OCI-LY1 (cell line): ENCODE data around the gene EDN3.

Experiments used
- H2AFZ ChIP-seq: fragments of 200-600 bp; sonication (generic), shearing (Covaris generic); 2 replicates; pipeline ENCODE4 v1.6.0; 2014; ENCODE audit warnings: antibody characterized with exemption, mild to moderate bottlenecking, low read length
- H3F3A ChIP-seq: fragments of 200-600 bp; sonication (generic), shearing (Covaris generic); 2 replicates; pipeline ENCODE4 v1.6.0; 2014; ENCODE audit warnings: mild to moderate bottlenecking, antibody characterized with exemption, low read length, moderate library complexity; ENCODE audit not compliant: insufficient read depth
- H3K27ac ChIP-seq: fragments of 200-600 bp; sonication (generic); 2 replicates; pipeline ENCODE4 v1.5.1; 2014; ENCODE audit warnings: low read length, mixed run types, mild to moderate bottlenecking, low read depth; ENCODE audit not compliant: poor library complexity, severe bottlenecking
- H3K27me3 ChIP-seq: fragments of 200-600 bp; sonication (generic); 2 replicates; pipeline ENCODE4 v1.6.0; 2014; ENCODE audit warnings: antibody characterized with exemption, mild to moderate bottlenecking, low read length, moderate library complexity; ENCODE audit not compliant: insufficient read depth
- H3K36me3 ChIP-seq: fragments of 200-600 bp; sonication (generic); 2 replicates; pipeline ENCODE4 v1.6.1; 2014; ENCODE audit warnings: mild to moderate bottlenecking, antibody characterized with exemption, low read length, moderate library complexity, mixed read lengths; ENCODE audit not compliant: insufficient read depth
- H3K4me1 ChIP-seq: fragments of 200-600 bp; sonication (generic); 2 replicates; pipeline ENCODE4 v1.5.1; 2014; ENCODE audit warnings: mild to moderate bottlenecking, low read length, moderate library complexity; ENCODE audit not compliant: insufficient read depth, severe bottlenecking
- H3K4me2 ChIP-seq: fragments of 200-600 bp; sonication (generic), shearing (Covaris generic); 2 replicates; pipeline ENCODE4 v1.6.1; 2014; ENCODE audit warnings: low read length
- H3K4me3 ChIP-seq: fragments of 200-600 bp; sonication (generic); 2 replicates; pipeline ENCODE4 v1.5.1; 2014; ENCODE audit warnings: low read length, low read depth, mild to moderate bottlenecking, mixed read lengths; ENCODE audit not compliant: poor library complexity, severe bottlenecking
- H3K79me2 ChIP-seq: fragments of 200-600 bp; shearing (Covaris generic); 2 replicates; pipeline ENCODE4 v1.6.1; 2016; ENCODE audit warnings: mixed run types, low read length, mixed read lengths; ENCODE audit not compliant: insufficient read depth
- H3K9ac ChIP-seq: fragments of 200-600 bp; sonication (generic), shearing (Covaris generic); 2 replicates; pipeline ENCODE4 v1.6.1; 2014; ENCODE audit warnings: mild to moderate bottlenecking, low read length, mixed read lengths
- H3K9me2 ChIP-seq: fragments of 200-600 bp; sonication (generic), shearing (Covaris generic); 2 replicates; pipeline ENCODE4 v1.6.1; 2014; ENCODE audit warnings: low read depth, mild to moderate bottlenecking, low read length, mixed read lengths
- H3K9me3 ChIP-seq: fragments of 200-600 bp; shearing (Covaris generic); 2 replicates; pipeline ENCODE4 v1.6.1; 2014; ENCODE audit warnings: low read length, mixed read lengths
- H4K20me1 ChIP-seq: fragments of 200-600 bp; sonication (generic), shearing (Covaris generic); 2 replicates; pipeline ENCODE4 v1.6.0; 2016; ENCODE audit warnings: mild to moderate bottlenecking, low read length; ENCODE audit not compliant: insufficient read depth
- EZH2 ChIP-seq: fragments of 200-600 bp; sonication (generic), shearing (Covaris generic); IDR thresholded peaks from 2 replicates; pipeline ENCODE4 v1.8.0; 2017; ENCODE audit warnings: borderline replicate concordance, mixed run types, mild to moderate bottlenecking, antibody characterized with exemption, low read length, moderate library complexity, mixed read lengths
- TF ChIP-seq, protein P1 (sequence below): fragments of 200-600 bp; sonication (generic), shearing (Covaris generic); IDR thresholded peaks from 2 replicates; pipeline ENCODE4 v1.5.1; 2017; ENCODE audit warnings: mild to moderate bottlenecking, antibody characterized with exemption, low read length, moderate library complexity, mixed read lengths

EDN3 gene

DNA sequence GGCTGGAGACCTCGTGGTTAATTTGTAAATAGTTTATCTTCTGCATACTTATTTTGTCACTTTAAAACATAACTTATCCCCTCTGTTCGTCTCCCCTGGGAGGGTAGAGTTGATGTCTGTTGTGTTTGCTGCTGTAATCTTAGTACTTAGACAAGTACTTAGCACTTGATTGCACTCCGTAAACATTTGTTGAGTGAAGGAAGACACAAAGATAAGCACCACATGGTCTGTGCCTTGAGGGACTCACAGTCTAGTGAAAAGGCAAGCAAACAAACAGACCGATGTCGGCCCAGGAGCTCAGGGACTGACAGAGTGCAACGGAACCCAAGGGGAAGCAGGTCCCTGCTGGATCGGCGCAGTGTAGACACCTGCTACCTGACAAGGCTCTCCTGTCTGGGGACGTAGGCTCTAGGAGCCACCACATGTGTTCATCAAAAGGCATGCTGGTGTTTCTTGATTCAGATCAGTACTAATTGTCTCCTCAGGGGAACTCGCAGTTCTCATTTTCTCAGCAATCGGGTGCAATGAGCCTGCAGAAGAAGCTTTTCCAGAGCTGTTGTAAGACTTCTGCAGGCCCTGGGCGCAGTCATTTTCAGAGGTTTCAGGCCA is 31.4 kb downstream of the EDN3 start:
- Histone ChIP-seq H3K4me2 (no peak overlapping the region), H3F3A (no peaks in the 10 kb centered on the region), H3K36me3 (no peaks in the 10 kb centered on the region), H3K27me3 (no peaks in the 10 kb centered on the region), H3K9ac (no peak overlapping the region), H3K4me3 (no peak overlapping the region), H3K27ac (no peak overlapping the region), H3K4me1 (no peaks in the 10 kb centered on the region), H3K79me2 (no peaks in the 10 kb centered on the region), H3K9me3 (no peaks in the 10 kb centered on the region), H2AFZ (no peak overlapping the region), H3K9me2 (no peaks in the 10 kb centered on the region), H4K20me1 (no peaks in the 10 kb centered on the region)
- no peak for TF ChIP-seq EZH2
- TF ChIP-seq, protein P1, sequence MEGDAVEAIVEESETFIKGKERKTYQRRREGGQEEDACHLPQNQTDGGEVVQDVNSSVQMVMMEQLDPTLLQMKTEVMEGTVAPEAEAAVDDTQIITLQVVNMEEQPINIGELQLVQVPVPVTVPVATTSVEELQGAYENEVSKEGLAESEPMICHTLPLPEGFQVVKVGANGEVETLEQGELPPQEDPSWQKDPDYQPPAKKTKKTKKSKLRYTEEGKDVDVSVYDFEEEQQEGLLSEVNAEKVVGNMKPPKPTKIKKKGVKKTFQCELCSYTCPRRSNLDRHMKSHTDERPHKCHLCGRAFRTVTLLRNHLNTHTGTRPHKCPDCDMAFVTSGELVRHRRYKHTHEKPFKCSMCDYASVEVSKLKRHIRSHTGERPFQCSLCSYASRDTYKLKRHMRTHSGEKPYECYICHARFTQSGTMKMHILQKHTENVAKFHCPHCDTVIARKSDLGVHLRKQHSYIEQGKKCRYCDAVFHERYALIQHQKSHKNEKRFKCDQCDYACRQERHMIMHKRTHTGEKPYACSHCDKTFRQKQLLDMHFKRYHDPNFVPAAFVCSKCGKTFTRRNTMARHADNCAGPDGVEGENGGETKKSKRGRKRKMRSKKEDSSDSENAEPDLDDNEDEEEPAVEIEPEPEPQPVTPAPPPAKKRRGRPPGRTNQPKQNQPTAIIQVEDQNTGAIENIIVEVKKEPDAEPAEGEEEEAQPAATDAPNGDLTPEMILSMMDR = no peak

- Histone ChIP-seq H3K9me3 (no peaks in the 10 kb centered on the region), H3K36me3 (no peaks in the 10 kb centered on the region), H3K4me3 (no peak overlapping the region), H4K20me1 (no peaks in the 10 kb centered on the region), H3F3A (no peaks in the 10 kb centered on the region), H3K27me3 (no peaks in the 10 kb centered on the region), H3K27ac (no peak overlapping the region), H3K4me2 (no peak overlapping the region), H3K4me1 (no peaks in the 10 kb centered on the region), H3K79me2 (no peaks in the 10 kb centered on the region), H3K9me2 (no peaks in the 10 kb centered on the region), H2AFZ (no peak overlapping the region), H3K9ac (no peak overlapping the region)
- TF ChIP-seq EZH2 = no peak
- TF ChIP-seq, protein P1 = no peak
Observed at GRCh38 chr20:59333260-59333845, 32.9 kb downstream of the EDN3 start.

- no peaks in the 10 kb centered on the region for H3K4me1 ChIP-seq
- no peaks in the 10 kb centered on the region for H3F3A ChIP-seq
- H3K27ac ChIP-seq = no peak overlapping the region
- no peaks in the 10 kb centered on the region for H3K9me2 ChIP-seq
- no peak overlapping the region for H2AFZ ChIP-seq
- TF ChIP-seq EZH2 = no peak
- TF ChIP-seq, protein P1 = no peak
- H3K79me2 ChIP-seq = no peaks in the 10 kb centered on the region
- no peak overlapping the region for H3K9ac ChIP-seq
- no peak overlapping the region for H3K4me2 ChIP-seq
- no peaks in the 10 kb centered on the region for H3K36me3 ChIP-seq
- no peaks in the 10 kb centered on the region for H4K20me1 ChIP-seq
- no peaks in the 10 kb centered on the region for H3K27me3 ChIP-seq
- no peak overlapping the region for H3K4me3 ChIP-seq
- H3K9me3 ChIP-seq = no peaks in the 10 kb centered on the region
Observed at GRCh38 chr20:59333951-59334350, 33.5 kb downstream of the EDN3 start.
